OCI-LY3 (cell line): ENCODE data around the gene MAN2A2.

Experiments used
- H2AFZ ChIP-seq: fragments of 200-600, 300-600 bp; shearing (Covaris generic); 2 replicates; pipeline ENCODE4 v1.6.0; 2014; ENCODE audit warnings: antibody characterized with exemption, low read depth, low read length
- H3K27ac ChIP-seq: fragments of 200-600, 300-600 bp; sonication (generic); 2 replicates; pipeline ENCODE4 v1.5.1; 2014; ENCODE audit warnings: mild to moderate bottlenecking, low read length, moderate library complexity, mixed read lengths
- H3K27me3 ChIP-seq: fragments of 200-600, 300-600 bp; sonication (generic); 2 replicates; pipeline ENCODE4 v1.6.1; 2014; ENCODE audit warnings: low read depth, low read length, mixed read lengths
- H3K36me3 ChIP-seq: fragments of 200-600, 300-600 bp; sonication (generic); replicated peaks from 2 replicates; pipeline ENCODE3; 2014; ENCODE audit warnings: low read depth, low read length, mixed read lengths
- H3K4me1 ChIP-seq: fragments of 300-600, 200-600 bp; sonication (generic); 2 replicates; pipeline ENCODE4 v1.6.1; 2014; ENCODE audit warnings: low read length, mixed read lengths
- H3K4me2 ChIP-seq: fragments of 200-600, 300-600 bp; sonication (generic); 2 replicates; pipeline ENCODE4 v1.6.1; 2014; ENCODE audit warnings: low read length, mixed read lengths
- H3K4me3 ChIP-seq: fragments of 300-600, 200-600 bp; sonication (generic); 2 replicates; pipeline ENCODE4 v1.5.1; 2014; ENCODE audit warnings: antibody characterized with exemption, mild to moderate bottlenecking, low read length, moderate library complexity
- H3K79me2 ChIP-seq: fragments of 300-600, 200-600 bp; shearing (Covaris generic); 2 replicates; pipeline ENCODE4 v1.6.1; 2014; ENCODE audit warnings: mild to moderate bottlenecking, low read length, mixed read lengths
- H3K9ac ChIP-seq: fragments of 300-600, 200-600 bp; shearing (Covaris generic); 2 replicates; pipeline ENCODE4 v1.6.0; 2014; ENCODE audit warnings: mild to moderate bottlenecking, low read length, moderate library complexity
- H3K9me3 ChIP-seq: fragments of 200-600, 300-600 bp; shearing (Covaris generic); 2 replicates; pipeline ENCODE4 v1.6.1; 2014; ENCODE audit warnings: low read length, mixed read lengths; ENCODE audit not compliant: insufficient read depth
- H4K20me1 ChIP-seq: fragments of 200-600, 300-600 bp; sonication (generic); 2 replicates; pipeline ENCODE4 v1.6.1; 2016; ENCODE audit warnings: low read length, mixed read lengths; ENCODE audit not compliant: insufficient read depth
- EZH2phosphoT487 ChIP-seq: fragments of 200-600 bp; shearing (Covaris generic); IDR thresholded peaks from 2 replicates; pipeline ENCODE4 v1.6.1; 2018; ENCODE audit warnings: antibody characterized with exemption, mixed run types, low read depth
- TF ChIP-seq, protein P1 (sequence below): fragments of 200-600, 300-600 bp; sonication (generic); IDR thresholded peaks from 2 replicates; pipeline ENCODE4 v1.5.1; 2014; ENCODE audit warnings: antibody characterized with exemption, low read length, low read depth

MAN2A2 gene

DNA sequence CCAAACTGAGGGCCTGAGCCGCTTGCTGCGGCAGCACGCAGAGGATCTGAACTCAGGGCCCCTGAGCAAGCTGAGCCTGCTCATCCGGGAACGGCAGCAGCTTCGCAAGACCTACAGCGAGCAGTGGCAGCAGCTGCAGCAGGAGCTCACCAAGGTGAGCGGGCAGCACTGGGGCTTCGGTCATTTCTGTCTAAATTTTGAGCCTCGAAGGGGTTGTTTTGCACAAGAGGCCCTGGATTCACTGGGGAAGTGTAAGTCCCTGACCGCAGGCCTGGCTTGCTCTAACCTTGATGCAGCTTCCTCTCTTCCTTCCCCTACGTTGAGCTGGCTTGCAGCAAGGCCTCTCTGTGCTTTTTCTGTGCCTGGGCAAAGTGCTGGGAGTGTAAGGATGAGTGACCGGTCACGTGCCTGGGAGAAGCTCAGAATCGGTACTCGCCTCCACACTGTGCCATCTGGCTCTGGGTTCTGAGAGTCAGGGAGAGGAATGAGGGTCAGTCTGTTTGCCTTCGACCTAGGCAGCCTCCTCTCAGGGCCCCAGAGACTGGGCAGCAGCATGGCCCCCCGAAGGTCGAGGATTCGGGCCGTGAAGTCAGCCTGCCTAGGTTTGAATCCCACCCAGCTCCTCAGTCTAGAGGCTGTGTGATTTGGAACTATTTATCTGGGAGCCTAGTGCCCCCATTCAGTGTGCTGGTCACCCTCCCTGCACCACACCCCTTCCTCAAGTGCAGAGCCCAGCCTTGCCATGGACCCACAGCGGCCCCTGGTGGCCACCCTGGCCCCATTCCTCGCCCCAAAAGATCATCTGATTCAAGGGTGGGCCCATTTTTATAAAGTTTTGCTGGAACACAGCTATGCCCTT is 17.4 kb upstream of the MAN2A2 start:
- peak overlapping the region; percentile 20 for H3K4me2 ChIP-seq
- H3K4me1 ChIP-seq = peaks cover 14% of the 10 kb centered on the region; the same call in 1 of the 2 replicates
- no peak overlapping the region for H3K9ac ChIP-seq
- H3K27ac ChIP-seq = no peak overlapping the region
- TF ChIP-seq, protein P1, sequence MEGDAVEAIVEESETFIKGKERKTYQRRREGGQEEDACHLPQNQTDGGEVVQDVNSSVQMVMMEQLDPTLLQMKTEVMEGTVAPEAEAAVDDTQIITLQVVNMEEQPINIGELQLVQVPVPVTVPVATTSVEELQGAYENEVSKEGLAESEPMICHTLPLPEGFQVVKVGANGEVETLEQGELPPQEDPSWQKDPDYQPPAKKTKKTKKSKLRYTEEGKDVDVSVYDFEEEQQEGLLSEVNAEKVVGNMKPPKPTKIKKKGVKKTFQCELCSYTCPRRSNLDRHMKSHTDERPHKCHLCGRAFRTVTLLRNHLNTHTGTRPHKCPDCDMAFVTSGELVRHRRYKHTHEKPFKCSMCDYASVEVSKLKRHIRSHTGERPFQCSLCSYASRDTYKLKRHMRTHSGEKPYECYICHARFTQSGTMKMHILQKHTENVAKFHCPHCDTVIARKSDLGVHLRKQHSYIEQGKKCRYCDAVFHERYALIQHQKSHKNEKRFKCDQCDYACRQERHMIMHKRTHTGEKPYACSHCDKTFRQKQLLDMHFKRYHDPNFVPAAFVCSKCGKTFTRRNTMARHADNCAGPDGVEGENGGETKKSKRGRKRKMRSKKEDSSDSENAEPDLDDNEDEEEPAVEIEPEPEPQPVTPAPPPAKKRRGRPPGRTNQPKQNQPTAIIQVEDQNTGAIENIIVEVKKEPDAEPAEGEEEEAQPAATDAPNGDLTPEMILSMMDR = peak; percentile 99
- no peak for TF ChIP-seq EZH2phosphoT487
- H3K27me3 ChIP-seq = no peaks in the 10 kb centered on the region
- H3K9me3 ChIP-seq = no peaks in the 10 kb centered on the region
- H4K20me1 ChIP-seq = no peaks in the 10 kb centered on the region
- H3K79me2 ChIP-seq = no peaks in the 10 kb centered on the region
- no peak overlapping the region for H3K4me3 ChIP-seq
- no peak overlapping the region for H2AFZ ChIP-seq
- H3K36me3 ChIP-seq = no peaks in the 10 kb centered on the region

DNA sequence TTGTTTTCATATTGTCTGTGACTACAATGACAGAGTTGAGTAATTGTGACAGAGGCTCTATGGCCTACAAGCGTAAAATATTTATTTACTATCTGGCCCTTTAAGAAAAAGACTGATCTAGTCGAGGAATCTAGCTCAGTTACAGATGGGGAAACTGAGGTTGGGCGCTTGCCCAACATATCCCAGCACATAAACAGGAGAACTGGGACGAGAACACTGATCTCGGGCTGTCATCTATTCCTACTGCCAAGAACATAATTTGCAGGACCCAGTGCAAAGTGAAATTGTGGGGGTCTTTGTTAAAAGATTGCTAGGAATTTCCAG is 16.8 kb upstream of the MAN2A2 start:
- H3K9me3 ChIP-seq = no peaks in the 10 kb centered on the region
- H3K27ac ChIP-seq = no peak overlapping the region
- H3K36me3 ChIP-seq = no peaks in the 10 kb centered on the region
- H3K27me3 ChIP-seq = no peaks in the 10 kb centered on the region
- TF ChIP-seq EZH2phosphoT487 = no peak
- TF ChIP-seq, protein P1 = no peak
- H4K20me1 ChIP-seq = no peaks in the 10 kb centered on the region
- no peak overlapping the region for H2AFZ ChIP-seq
- H3K79me2 ChIP-seq = no peaks in the 10 kb centered on the region
- H3K4me3 ChIP-seq = no peak overlapping the region
- no peak overlapping the region for H3K4me2 ChIP-seq
- no peak overlapping the region for H3K9ac ChIP-seq
- peaks cover 14% of the 10 kb centered on the region; the same call in 1 of the 2 replicates for H3K4me1 ChIP-seq

DNA sequence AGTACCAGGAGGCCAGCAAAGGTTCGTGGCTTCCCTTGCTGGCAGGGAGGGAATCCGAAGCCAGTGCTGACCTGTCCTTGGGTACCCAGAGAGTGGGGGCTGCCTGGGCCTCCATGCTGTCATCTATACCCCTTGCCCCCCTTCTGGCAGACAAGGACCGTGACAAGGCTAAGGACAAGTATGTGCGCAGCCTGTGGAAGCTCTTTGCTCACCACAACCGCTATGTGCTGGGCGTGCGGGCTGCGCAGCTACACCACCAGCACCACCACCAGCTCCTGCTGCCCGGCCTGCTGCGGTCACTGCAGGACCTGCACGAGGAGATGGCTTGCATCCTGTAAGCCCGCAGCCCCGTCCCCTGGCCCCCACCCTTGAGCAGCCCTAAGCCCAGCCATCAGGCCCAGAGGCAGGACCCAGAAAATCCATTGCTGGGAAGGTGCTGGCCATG is 16.0 kb upstream of the MAN2A2 start:
- Histone ChIP-seq H3K4me3 (no peak overlapping the region), H3K4me1 (peaks cover 14% of the 10 kb centered on the region; the same call in 1 of the 2 replicates), H3K9ac (no peak overlapping the region), H3K27ac (no peak overlapping the region), H3K27me3 (no peaks in the 10 kb centered on the region), H3K9me3 (no peaks in the 10 kb centered on the region), H3K36me3 (no peaks in the 10 kb centered on the region), H3K79me2 (no peaks in the 10 kb centered on the region), H4K20me1 (no peaks in the 10 kb centered on the region), H3K4me2 (no peak overlapping the region), H2AFZ (no peak overlapping the region)
- TF ChIP-seq, protein P1 = no peak
- no peak for TF ChIP-seq EZH2phosphoT487

DNA sequence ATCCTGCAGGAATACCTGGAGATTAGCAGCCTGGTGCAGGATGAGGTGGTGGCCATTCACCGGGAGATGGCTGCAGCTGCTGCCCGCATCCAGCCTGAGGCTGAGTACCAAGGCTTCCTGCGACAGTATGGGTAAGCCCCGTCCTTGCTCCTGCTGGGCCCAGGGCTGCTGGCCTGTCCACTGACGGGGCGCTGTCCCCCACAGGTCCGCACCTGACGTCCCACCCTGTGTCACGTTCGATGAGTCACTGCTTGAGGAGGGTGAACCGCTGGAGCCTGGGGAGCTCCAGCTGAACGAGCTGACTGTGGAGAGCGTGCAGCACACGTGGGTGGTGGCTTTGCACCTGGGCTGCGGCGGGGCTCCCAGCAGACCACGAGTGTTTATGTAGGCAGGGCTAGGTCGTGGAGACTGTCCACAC is 13.8 kb upstream of the MAN2A2 start:
- no peak overlapping the region for H3K4me3 ChIP-seq
- H3K4me2 ChIP-seq = no peak overlapping the region
- H4K20me1 ChIP-seq = no peaks in the 10 kb centered on the region
- H3K9me3 ChIP-seq = no peaks in the 10 kb centered on the region
- no peak overlapping the region for H3K9ac ChIP-seq
- TF ChIP-seq EZH2phosphoT487 = no peak
- TF ChIP-seq, protein P1 = no peak
- no peaks in the 10 kb centered on the region for H3K36me3 ChIP-seq
- peaks cover 10% of the 10 kb centered on the region for H3K79me2 ChIP-seq
- H3K27me3 ChIP-seq = no peaks in the 10 kb centered on the region
- peaks cover 18% of the 10 kb centered on the region for H3K4me1 ChIP-seq
- H2AFZ ChIP-seq = no peak overlapping the region
- H3K27ac ChIP-seq = no peak overlapping the region
